Measurements from ENCODE around the gene ZNF787.

DNA sequence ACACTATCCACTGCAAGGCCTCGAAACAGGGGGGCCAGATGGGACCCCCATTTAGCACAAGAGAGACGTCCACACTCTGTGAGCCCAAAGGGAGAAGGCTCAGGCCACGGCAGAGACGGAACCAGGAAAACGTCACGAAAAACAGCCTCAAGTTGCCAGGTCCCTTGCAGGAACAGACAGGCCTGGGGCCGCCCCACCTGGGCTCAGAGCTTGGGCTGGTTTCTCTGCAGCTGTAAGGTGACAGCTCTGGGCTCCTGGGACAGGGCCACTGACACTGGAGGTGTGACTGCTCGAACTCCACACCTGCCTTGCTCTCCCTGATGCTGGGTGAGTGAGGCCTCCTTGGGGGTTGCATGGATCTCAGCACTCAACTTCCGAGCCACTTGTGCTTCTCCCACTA is 3.2 kb downstream of the ZNF787 start:
- TF ChIP-seq POLR2A (IDR thresholded peaks at IDR 0.05) = no peak
- TF ChIP-seq, protein P1, sequence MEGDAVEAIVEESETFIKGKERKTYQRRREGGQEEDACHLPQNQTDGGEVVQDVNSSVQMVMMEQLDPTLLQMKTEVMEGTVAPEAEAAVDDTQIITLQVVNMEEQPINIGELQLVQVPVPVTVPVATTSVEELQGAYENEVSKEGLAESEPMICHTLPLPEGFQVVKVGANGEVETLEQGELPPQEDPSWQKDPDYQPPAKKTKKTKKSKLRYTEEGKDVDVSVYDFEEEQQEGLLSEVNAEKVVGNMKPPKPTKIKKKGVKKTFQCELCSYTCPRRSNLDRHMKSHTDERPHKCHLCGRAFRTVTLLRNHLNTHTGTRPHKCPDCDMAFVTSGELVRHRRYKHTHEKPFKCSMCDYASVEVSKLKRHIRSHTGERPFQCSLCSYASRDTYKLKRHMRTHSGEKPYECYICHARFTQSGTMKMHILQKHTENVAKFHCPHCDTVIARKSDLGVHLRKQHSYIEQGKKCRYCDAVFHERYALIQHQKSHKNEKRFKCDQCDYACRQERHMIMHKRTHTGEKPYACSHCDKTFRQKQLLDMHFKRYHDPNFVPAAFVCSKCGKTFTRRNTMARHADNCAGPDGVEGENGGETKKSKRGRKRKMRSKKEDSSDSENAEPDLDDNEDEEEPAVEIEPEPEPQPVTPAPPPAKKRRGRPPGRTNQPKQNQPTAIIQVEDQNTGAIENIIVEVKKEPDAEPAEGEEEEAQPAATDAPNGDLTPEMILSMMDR (IDR thresholded peaks at IDR 0.05) = no peak
